HG03354 (cell line): Measurements from ENCODE around the gene AJAP1.

Experiments used
- ATAC-seq: cut with Tn5 transposase; IDR thresholded peaks from one replicate; pipeline ENCODE4 v1.9.1; 2021; ENCODE audit warnings: mild to moderate bottlenecking; ENCODE audit not compliant: unreplicated experiment, poor library complexity, severe bottlenecking

AJAP1 gene

DNA sequence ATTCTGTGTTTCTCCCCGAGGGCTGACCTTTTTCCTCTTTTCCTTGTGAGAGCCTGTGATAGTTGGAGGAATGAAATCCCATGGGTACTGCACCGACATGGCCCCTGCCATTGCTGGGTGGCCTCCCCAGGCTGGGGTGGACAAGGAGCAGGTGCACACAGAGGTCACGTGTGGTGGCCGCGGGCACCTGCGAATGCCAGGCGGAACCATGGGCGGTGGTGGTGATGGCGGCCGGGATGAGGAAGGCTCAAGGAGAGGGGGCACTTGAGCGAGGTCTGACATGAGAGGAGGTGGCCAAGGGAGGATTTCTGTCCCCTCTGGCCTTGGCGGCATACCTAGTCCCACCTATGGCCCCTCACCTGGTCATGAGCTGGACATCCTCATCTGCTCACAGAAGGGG, 69.6 kb downstream of the AJAP1 start:
- ATAC-seq, result no peak

- ATAC-seq, result no peak
Observed at GRCh38 chr1:4724695-4725250, 70.4 kb downstream of the AJAP1 start.

- no peak for ATAC-seq
Observed at GRCh38 chr1:4725416-4725815, 71.0 kb downstream of the AJAP1 start.

GRCh38 chr1:4726620-4727341, 72.4 kb downstream of the AJAP1 start:
- ATAC-seq, result no peak

GRCh38 chr1:4728319-4729089, 74.1 kb downstream of the AJAP1 start:
- ATAC-seq, result no peak

DNA sequence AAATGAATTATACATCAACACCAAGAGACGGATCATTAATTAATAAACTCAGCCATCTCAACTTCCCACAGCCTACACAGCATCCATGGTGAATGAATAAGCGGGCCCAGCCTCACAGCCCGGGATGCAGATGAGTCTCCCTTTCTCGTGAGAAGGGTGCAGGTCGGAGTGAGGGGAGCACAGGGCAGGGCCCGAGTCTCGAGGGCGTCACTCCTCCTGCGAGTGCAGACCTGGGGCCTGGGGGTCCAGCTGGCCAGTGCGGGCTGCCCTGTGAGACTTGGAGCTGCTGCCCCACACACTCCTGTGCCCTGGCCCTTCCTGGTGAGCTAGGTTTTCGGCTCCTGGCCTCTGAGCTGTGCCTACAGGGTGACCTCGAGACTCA, 74.7 kb downstream of the AJAP1 start:
- no peak for ATAC-seq

- ATAC-seq, result no peak
Observed at GRCh38 chr1:4730078-4730477, 75.7 kb downstream of the AJAP1 start.

DNA sequence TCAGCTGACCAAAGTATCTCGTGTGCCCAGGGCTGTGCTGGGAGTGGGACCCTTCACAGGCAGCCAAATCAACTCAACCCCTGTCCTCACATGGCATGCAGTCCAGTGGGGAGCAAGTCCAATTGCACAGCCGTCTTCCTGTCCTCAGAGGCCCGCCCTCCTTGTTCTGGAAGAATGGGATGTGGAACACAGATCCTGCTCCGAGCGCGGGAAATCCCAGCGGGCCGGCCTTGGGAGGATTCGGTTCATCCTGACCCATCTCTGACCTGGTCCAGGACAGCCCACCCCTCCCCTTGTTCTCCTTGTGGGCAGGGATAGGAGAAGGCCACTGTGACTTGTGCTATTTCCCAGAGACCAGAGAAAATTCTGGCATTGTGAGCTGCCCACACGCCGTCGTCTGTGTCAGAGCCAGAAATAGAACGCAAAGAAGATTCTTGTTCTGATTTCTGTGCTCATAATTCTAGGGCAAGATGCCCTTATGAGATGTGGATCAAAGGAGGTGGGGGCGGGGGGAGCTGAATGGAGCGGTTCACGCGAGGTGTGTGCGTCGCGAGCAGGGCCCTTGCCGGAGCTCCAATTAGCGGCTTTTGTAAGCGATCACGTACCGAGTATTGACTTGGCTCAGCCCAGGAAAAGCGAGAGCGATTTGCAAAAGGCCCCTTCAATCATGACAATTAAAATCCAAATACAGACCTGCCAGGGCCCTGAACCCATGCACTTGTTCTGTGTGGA, 79.2 kb downstream of the AJAP1 start:
- ATAC-seq, result no peak

DNA sequence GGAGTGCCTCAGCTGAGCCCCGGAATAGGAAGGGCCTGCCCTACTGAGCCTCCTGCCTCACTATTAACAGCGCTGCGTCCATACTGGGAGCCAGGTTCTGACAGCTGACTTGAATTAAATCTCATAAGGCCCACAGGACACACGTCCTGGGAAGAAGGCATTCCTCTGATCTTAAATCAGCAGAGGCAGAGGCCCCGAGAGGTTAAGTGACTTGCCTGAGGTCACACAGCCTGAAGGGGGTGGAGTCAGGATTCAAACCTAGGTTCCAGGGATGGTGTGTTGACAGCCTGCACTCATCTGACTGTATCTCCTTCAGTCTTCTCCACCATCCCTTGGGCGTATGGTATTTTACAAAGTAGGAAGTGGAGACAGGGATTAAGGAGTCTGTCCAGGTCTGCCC, 79.8 kb downstream of the AJAP1 start:
- ATAC-seq, result no peak

GRCh38 chr1:4734791-4735190, 80.4 kb downstream of the AJAP1 start:
- ATAC-seq, result no peak

- no peak for ATAC-seq
Observed at GRCh38 chr1:4736254-4736653, 81.8 kb downstream of the AJAP1 start.

GRCh38 chr1:4741876-4742423, 87.5 kb downstream of the AJAP1 start:
- no peak for ATAC-seq

DNA sequence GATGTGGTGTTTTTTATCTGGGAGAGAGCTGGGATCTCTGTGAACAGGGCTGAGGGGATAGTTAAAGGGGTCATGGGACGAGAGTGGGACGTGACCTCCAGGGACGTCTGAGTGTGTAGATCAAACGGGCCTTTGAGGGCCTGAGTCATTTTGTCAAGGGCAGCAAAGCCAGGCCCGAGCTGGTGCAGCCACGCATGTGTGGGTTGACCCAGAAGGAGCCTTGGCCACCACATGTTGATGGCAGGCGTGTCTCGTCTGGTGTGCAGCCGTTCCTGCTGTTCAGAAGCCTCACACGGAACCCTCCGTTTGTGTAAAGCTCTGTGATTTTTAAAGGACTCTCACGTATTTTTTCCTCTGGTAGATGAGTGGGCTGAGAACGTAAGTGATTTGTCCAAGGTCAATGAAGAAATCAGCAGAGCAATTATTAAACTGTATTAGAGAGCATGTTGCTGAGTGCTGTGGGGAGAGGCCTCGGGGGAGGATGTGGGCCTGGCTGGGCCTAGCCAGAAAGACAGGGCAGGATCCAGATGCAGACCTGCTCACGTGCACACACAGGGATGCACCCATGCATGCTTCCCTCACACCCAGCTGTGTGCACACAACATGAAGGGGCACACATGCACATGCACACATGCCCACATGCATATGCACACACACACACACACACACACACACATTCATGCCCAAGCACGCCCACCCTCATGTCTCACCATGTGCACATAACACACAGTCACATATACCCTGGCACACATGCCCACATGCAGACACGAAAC, 89.8 kb downstream of the AJAP1 start:
- no peak for ATAC-seq

DNA sequence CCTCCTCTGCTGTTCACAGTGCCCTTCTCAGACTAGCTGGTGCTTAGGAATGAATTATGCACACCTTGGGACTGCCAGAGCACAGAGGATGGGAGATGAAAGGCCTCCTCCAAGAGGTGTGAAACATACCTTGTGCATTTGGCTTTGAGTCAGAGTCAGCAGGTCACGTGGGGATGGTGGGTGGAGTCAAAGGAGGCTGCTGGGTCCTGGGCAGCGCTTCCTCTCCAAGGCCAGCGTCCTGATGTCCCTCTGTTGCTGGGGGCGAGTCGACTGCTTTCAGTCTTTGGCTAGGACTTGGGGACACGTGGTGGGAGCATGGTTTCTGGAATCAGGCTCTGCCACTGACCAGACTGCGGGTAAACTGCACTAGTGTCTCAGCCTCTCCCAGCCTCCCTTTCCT, 91.2 kb downstream of the AJAP1 start:
- no peak for ATAC-seq

DNA sequence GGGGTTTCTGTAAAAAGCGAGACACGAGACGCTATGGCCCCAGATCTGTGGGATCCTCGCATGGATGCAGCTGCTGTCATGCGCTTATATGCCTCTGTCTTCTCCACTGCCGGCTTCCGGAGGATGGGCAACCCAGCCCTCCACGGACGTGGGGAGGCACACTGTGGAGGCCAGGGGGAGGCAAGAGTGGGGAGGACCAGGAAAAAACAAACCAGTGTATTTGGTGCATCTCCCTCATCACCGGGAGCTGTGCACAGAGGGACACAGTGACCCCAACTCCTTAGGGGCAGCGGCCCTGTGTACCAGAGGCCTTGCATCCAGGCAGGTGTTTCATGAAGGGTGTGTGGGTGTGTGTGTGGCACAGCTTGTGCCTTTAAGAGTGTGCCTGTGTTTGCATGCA, 95.0 kb downstream of the AJAP1 start:
- ATAC-seq, result no peak

DNA sequence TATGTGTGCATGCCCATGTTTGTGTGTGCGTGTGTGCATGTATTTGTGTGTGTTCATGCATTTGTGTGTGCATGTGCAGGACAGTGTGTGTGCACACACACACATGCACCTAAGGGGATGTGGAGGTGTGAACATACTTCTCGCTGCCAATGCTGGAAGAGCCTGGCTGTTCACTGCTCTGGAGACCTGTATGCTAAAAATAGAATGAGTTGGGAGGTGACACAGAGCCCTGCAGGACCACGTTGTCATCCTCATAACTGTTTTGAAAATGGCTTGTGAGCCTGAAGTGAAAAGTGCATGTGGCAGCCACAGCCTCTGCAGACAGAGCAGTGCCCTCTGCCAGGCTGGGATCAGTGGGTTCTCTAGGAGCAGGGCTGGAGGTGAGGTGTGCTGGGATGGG, 95.8 kb downstream of the AJAP1 start:
- no peak for ATAC-seq

DNA sequence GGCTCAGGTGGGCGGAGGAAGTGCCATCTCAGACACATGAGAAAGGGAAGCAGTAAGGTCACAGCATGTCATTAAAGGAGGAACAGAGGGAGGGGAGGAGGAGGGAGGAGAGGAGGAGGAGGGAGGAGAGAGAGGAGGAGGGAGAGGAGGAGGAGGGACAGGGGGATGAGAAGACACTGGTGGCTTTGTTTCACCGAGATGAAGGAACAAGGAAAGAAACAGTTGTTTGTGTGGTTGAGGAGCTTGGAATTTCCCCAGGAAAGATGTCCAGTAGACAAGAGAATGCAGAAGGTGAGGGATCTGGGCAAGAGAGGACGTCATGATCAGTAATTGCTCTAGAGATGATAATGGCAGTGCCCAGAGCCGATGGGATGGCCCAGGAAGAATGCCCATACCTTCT, 97.7 kb downstream of the AJAP1 start:
- no peak for ATAC-seq

- ATAC-seq, result no peak
Observed at GRCh38 chr1:4754816-4755215, 100.4 kb downstream of the AJAP1 start.

DNA sequence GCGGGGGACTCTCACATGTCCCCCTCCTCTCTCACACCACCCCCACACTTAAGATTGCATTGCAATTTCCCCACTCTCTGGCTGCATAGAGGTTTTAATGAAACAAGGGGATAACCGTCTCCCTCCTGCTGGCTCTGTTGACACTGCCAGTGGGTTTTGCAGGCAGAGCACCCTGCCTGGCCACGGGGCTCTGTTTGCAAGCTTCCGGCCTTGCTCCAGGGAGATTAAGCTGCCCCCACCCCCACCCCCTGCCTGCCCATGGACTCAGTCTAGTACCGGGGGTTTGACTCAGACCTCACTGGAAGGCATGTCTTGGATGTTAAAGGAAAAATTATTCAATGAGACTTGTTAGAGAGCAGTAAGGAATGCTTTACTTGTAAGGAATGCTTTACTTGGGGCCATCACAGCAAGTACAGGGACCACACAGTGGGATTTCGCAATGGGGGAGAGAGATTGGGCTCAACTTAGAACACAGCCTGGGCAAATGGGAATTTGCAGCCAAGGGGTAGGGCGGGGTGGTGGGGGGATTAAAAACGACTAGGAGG, 101.0 kb downstream of the AJAP1 start:
- no peak for ATAC-seq
